VCaP (cell line): ENCODE measurements around the gene A2M.

Experiments used
- H3K27ac ChIP-seq: fragments of 450-650 bp; 2 replicates; pipeline ENCODE4 v1.5.1; 2017
- CTCF ChIP-seq: fragments of 450-650 bp; conservative IDR thresholded peaks from 2 replicates; pipeline ENCODE4 v1.5.1; 2017; ENCODE audit warnings: mild to moderate bottlenecking, moderate library complexity

A2M gene

GRCh38 chr12:9051158-9051550 lies 64.6 kb downstream of the A2M start:
- H3K27ac ChIP-seq = no peak overlapping the region
- TF ChIP-seq CTCF = no peak

GRCh38 chr12:9050521-9051157 lies 65.1 kb downstream of the A2M start:
- TF ChIP-seq CTCF = no peak
- no peak overlapping the region for H3K27ac ChIP-seq

GRCh38 chr12:9049520-9050133 lies 66.1 kb downstream of the A2M start:
- peak; percentile 81 for TF ChIP-seq CTCF
- no peak overlapping the region for H3K27ac ChIP-seq

GRCh38 chr12:9048930-9049329 lies 66.8 kb downstream of the A2M start:
- TF ChIP-seq CTCF = no peak

GRCh38 chr12:9047105-9047504 lies 68.6 kb downstream of the A2M start:
- TF ChIP-seq CTCF = no peak
- no peak overlapping the region for H3K27ac ChIP-seq

More at GRCh38 chr12:9048930-9049329, 66.8 kb downstream of the A2M start:
- H3K27ac ChIP-seq = no peak overlapping the region

- H3K27ac ChIP-seq = no peak overlapping the region
- TF ChIP-seq CTCF = no peak
Measured at GRCh38 chr12:9043766-9044165, 72.0 kb downstream of the A2M start.

GRCh38 chr12:9041321-9041720 lies 74.4 kb downstream of the A2M start:
- no peak overlapping the region for H3K27ac ChIP-seq
- no peak for TF ChIP-seq CTCF
